Measurements from ENCODE around the gene MRAP. TPM values are rescaled to one million over a fixed set of nuclear protein-coding genes. Genes with fewer than 3 reads are reported as not detected.

The MRAP gene
- total and polyA plus RNA-seq, 4 donors, result 0.18 to 3.8 (median 0.24) TPM; not detected in 1

GRCh38 chr21:32303385-32303784 lies 4.7 kb downstream of the MRAP start:
- H3K4me3 ChIP-seq, result no peak overlapping the region
- no peaks in the 10 kb centered on the region for H3K27me3 ChIP-seq (ENCODE audit: control insufficient read depth in 3 of 3, insufficient read depth in 3 of 3, low read length in 2 of 3)
- no peak for DNase-seq
- H3K9me3 ChIP-seq (ENCODE audit: control insufficient read depth in 4 of 4, insufficient read depth in 3 of 4, low read length in 3 of 4), result no peaks in the 10 kb centered on the region
- H3K27ac ChIP-seq (ENCODE audit: low read depth in 1 of 2, low read length in 1 of 2), result no peak overlapping the region
- no peaks in the 10 kb centered on the region for H3K4me1 ChIP-seq (ENCODE audit: control insufficient read depth in 5 of 5, insufficient read depth in 5 of 5, low read length in 5 of 5)
- H3K36me3 ChIP-seq (ENCODE audit: control insufficient read depth in 4 of 4, insufficient read depth in 4 of 4, low read length in 4 of 4), result peaks cover 0 to 9% (median 0%) of the 10 kb centered on the region in 4 donors
- no peak for ATAC-seq (ENCODE audit: insufficient read depth, low FRiP score)
- TF ChIP-seq, protein P1, sequence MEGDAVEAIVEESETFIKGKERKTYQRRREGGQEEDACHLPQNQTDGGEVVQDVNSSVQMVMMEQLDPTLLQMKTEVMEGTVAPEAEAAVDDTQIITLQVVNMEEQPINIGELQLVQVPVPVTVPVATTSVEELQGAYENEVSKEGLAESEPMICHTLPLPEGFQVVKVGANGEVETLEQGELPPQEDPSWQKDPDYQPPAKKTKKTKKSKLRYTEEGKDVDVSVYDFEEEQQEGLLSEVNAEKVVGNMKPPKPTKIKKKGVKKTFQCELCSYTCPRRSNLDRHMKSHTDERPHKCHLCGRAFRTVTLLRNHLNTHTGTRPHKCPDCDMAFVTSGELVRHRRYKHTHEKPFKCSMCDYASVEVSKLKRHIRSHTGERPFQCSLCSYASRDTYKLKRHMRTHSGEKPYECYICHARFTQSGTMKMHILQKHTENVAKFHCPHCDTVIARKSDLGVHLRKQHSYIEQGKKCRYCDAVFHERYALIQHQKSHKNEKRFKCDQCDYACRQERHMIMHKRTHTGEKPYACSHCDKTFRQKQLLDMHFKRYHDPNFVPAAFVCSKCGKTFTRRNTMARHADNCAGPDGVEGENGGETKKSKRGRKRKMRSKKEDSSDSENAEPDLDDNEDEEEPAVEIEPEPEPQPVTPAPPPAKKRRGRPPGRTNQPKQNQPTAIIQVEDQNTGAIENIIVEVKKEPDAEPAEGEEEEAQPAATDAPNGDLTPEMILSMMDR (IDR thresholded peaks at IDR 0.05; ENCODE audit: control extremely low read depth, extremely low read depth), result no peak
- 85 to 97% methylated on average over 1 of the region's 1 CpG for WGBS, 2 donors
- H3K9ac ChIP-seq (ENCODE audit: insufficient read depth in 1 of 2, low read length in 2 of 2), result no peak overlapping the region

- no peaks in the 10 kb centered on the region for H3K27me3 ChIP-seq (ENCODE audit: control insufficient read depth in 3 of 3, insufficient read depth in 3 of 3, low read length in 2 of 3)
- no peaks in the 10 kb centered on the region for H3K9me3 ChIP-seq (ENCODE audit: control insufficient read depth in 4 of 4, insufficient read depth in 3 of 4, low read length in 3 of 4)
- TF ChIP-seq, protein P1 (IDR thresholded peaks at IDR 0.05; ENCODE audit: control extremely low read depth, extremely low read depth), result no peak
- peaks cover 0 to 9% (median 3%) of the 10 kb centered on the region in 4 donors for H3K36me3 ChIP-seq (ENCODE audit: control insufficient read depth in 4 of 4, insufficient read depth in 4 of 4, low read length in 4 of 4)
- no peak overlapping the region for H3K27ac ChIP-seq (ENCODE audit: low read depth in 1 of 2, low read length in 1 of 2)
- DNase-seq (no peak), ATAC-seq (ENCODE audit: insufficient read depth, low FRiP score) (no peak)
- no peak overlapping the region for H3K9ac ChIP-seq (ENCODE audit: insufficient read depth in 1 of 2, low read length in 2 of 2)
- no peak overlapping the region for H3K4me3 ChIP-seq
- no peaks in the 10 kb centered on the region for H3K4me1 ChIP-seq (ENCODE audit: control insufficient read depth in 5 of 5, insufficient read depth in 5 of 5, low read length in 5 of 5)
- 95 to 98% methylated on average over 7 of the region's 7 CpGs for whole genome bisulfite sequencing, 2 donors
Measured at GRCh38 chr21:32304998-32305397, 6.3 kb downstream of the MRAP start.

- no peak overlapping the region for H3K9ac ChIP-seq (ENCODE audit: insufficient read depth in 1 of 2, low read length in 2 of 2)
- 69 to 72% methylated on average over 22 of the region's 22 CpGs for WGBS, 2 donors
- H3K27ac ChIP-seq (ENCODE audit: low read depth in 1 of 2, low read length in 1 of 2), result no peak overlapping the region
- H3K4me3 ChIP-seq, result no peak overlapping the region
- H3K9me3 ChIP-seq (ENCODE audit: control insufficient read depth in 4 of 4, insufficient read depth in 3 of 4, low read length in 3 of 4), result no peaks in the 10 kb centered on the region
- ATAC-seq (ENCODE audit: insufficient read depth, low FRiP score), result no peak
- H3K36me3 ChIP-seq (ENCODE audit: control insufficient read depth in 4 of 4, insufficient read depth in 4 of 4, low read length in 4 of 4), result peaks cover 0 to 3% (median 3%) of the 10 kb centered on the region in 4 donors
- H3K4me1 ChIP-seq (ENCODE audit: control insufficient read depth in 5 of 5, insufficient read depth in 5 of 5, low read length in 5 of 5), result no peaks in the 10 kb centered on the region
- DNase-seq, result peak in 2 of 3 donors; percentile 11
- TF ChIP-seq, protein P1 (IDR thresholded peaks at IDR 0.05; ENCODE audit: control extremely low read depth, extremely low read depth), result no peak
- no peaks in the 10 kb centered on the region for H3K27me3 ChIP-seq (ENCODE audit: control insufficient read depth in 3 of 3, insufficient read depth in 3 of 3, low read length in 2 of 3)
Measured at GRCh38 chr21:32306021-32306780, 7.5 kb downstream of the MRAP start.
